22Rv1 (cell line): ENCODE measurements around the gene VWA8.
"Not testable (repeated sequence)": the region's sequence is repeated elsewhere in the genome, so short reads cannot be mapped to it uniquely, and the experiment has no call there.

ENCODE experiments used
- H3K27ac ChIP-seq: fragments of 450-650 bp; 2 replicates; pipeline ENCODE4 v1.5.1; 2017
- CTCF ChIP-seq: fragments of 450-650 bp; IDR thresholded peaks from 2 replicates; pipeline ENCODE4 v1.5.1; 2017; ENCODE audit warnings: mild to moderate bottlenecking
- ZFX ChIP-seq: fragments of 450-650 bp; IDR thresholded peaks from 2 replicates; pipeline ENCODE4 v1.6.1; 2017; ENCODE audit warnings: antibody characterized with exemption, borderline replicate concordance

VWA8 gene

DNA sequence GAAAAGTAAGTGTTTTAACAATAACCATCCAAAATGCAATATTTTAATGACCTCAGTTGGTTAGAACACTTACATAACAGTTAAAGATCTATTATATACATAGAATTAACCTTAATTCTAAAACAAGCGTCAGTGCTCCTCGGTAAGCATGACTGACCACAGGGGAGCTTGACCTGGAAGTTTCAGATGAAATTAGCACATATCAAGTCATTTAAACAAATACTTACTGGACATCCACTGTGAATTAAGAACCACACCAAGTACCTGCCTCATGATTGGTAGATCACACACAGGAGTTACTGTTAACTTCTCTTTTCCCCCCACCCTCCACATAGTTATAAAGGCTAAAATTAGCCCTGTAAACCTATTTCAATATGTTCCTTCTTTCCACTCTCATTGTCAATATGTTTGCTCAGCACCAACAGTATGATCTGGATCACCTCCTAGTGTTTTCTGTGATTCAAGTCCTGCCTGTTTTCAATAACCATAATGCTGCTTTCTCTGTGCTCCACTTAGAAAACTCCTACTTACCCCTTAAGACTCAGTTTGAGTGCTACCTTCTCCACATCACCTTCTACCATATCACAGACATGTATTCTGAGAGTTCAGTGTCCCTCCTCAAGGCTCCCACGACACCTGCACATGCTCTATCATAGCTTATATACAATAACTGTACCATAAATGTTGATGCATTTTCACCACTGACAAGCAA is 209.0 kb downstream of the VWA8 start:
- TF ChIP-seq CTCF (no peak), ZFX (no peak)
- H3K27ac ChIP-seq: no peak overlapping the region

- no peak overlapping the region for H3K27ac ChIP-seq
- TF ChIP-seq ZFX (no peak), CTCF (no peak)
These were observed 209.6 kb downstream of the VWA8 start for GRCh38 chr13:41751277-41751676.

- no peak overlapping the region for H3K27ac ChIP-seq
- TF ChIP-seq ZFX (no peak), CTCF (no peak)
These were observed 214.7 kb downstream of the VWA8 start for GRCh38 chr13:41746259-41746658.

DNA sequence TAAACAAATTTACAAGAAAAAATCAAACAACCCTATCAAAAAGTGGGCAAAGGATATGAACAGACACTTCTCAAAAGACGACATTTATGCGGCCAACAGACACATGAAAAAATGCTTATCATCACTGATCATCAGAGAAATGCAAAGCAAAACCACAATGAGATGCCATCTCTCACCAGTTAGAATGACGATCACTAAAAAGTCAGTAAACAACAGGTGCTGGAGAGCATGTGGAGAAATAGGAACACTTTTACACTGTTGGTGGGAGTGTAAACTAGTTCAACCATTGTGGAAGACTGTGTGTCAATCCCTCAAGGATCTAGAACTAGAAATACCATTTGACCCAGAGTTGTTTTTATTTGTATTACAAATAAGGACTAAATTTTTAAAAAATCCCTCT is 215.4 kb downstream of the VWA8 start:
- not testable (repeated sequence) for H3K27ac ChIP-seq

DNA sequence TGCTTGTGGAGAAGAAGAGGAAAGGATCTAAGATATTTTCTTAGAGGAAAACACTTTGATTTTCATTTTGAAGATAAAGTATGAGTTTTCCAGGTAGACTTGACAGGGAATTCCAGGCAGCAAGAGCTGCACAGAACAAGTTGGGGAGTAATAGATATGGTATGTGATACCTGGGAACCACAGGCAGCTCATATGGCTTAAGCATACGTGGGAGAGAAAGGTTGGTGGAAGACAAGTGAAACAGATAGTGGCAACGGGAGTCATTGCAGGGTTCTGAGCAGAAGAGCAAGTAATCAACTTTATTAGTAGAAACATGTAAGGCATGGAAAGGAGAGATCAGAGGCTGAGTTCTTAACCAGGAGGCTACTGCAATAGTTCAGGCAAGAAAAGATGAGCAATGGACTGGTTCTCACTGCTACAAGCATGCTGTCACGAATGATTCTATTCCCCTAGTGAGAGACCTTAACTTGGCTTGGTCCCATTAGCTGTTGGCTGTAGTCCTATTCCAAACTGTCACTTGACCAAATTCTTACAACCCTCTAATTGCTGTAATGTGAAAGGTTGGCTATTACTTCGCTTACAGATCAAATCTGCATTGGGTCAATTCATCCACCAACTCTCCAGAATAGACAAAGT is 217.9 kb downstream of the VWA8 start:
- H3K27ac ChIP-seq: no peak overlapping the region
- TF ChIP-seq ZFX (no peak), CTCF (no peak)

DNA sequence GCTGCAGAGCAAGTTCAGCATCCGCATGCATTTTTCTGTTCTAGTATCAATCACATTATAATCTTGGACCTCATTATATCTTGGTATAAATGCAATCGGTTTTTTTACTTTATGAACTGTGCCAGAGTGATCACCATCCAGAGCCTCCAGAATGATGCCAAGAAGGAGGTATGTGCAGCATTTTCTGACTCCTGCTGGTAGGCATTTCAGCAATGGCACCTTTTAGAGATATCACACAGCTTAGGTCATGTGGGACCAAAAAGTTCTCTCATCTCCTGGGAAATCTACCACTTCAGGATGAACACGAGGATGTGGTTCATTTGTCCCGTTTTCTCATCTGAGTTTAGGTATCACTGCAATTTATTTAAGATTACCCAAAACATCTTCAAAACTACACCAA is 220.4 kb downstream of the VWA8 start:
- TF ChIP-seq CTCF: no peak
- no peak for TF ChIP-seq ZFX

DNA sequence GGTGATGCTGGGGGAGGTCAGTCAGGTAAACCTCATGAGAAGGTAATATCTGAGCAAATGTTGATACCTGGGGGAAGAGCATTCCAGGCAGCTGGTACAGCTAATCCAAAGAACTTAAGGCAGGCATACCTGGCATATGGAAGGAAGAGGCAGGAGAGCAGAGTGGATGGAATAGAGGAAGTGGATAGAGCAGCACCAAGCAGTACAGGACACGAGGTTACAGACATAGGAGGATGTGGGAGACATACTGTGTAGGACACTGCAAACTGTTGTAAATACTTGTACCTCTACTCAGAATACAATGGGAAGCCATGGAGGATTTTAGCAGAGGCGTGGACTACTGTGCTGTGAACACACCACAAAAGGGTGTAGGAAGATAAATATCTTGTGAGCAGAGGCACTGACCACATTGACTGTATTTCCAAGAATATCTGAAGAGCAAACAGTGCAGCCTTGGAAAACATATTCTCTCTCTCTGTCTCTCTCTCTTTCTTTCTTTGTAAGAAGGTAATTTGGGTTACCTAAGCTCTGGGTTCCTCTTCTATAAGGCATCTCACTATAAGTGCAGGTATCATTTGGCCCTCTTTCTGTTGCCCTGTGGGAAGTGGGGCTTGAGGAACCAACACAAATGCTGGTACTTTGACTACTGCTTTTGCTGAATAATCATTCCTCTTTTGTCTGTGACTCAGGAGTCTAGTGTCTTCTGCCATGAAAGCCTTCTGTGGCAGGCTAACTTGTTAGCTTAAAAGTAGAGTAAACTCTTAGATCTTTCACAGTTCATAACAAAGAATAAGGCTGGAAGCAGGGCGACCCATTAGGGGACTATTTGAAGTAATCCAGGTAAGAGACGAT is 238.0 kb downstream of the VWA8 start:
- no peak overlapping the region for H3K27ac ChIP-seq
- TF ChIP-seq ZFX: no peak
- TF ChIP-seq CTCF: no peak

More for the DNA sequence above, 220.4 kb downstream of the VWA8 start:
- H3K27ac ChIP-seq: no peak overlapping the region
